GM21515 (cell line): Measurements from ENCODE around the gene LGR6.
A peak's percentile ranks its signal among the peaks of the same experiment; 100 is the strongest.
"Not testable (repeated sequence)": the region's sequence is repeated elsewhere in the genome, so short reads cannot be mapped to it uniquely, and the experiment has no call there.

ENCODE experiments used
- ATAC-seq: cut with Tn5 transposase; IDR thresholded peaks from one replicate; pipeline ENCODE4 v1.9.1; 2021; ENCODE audit not compliant: unreplicated experiment

Gene LGR6

GRCh38 chr1:202311875-202312635, 118.5 kb downstream of the LGR6 start:
- ATAC-seq = no peak

DNA sequence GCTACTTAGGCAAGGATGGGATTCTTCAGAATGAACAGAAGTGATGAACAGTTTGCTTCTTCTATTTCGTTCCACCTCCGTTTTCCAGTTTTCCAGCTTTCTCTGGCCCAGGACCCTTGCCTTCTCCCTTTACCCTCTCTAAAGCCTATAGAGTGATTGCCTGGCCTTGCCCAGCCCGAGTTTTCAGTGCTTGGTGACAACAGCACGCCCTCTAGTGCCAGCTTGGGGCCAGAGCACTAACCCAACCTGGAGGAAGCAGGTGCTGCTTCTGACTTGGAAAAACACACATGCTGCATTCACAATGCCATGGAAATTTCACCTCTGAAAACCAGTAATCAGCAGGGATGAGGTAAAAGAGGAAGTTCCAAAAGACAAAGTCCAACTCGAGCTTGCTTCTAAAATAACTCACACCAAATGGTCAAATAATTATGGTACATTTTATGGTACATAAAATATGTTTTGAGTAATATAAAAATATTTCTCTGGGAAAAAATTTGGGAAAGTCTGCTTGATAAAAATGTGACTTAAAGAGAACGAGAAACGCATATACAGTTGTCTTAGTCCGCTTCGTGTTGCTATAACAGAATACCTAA, 122.1 kb downstream of the LGR6 start:
- ATAC-seq = no peak

GRCh38 chr1:202316186-202316585, 122.6 kb downstream of the LGR6 start:
- ATAC-seq = no peak

DNA sequence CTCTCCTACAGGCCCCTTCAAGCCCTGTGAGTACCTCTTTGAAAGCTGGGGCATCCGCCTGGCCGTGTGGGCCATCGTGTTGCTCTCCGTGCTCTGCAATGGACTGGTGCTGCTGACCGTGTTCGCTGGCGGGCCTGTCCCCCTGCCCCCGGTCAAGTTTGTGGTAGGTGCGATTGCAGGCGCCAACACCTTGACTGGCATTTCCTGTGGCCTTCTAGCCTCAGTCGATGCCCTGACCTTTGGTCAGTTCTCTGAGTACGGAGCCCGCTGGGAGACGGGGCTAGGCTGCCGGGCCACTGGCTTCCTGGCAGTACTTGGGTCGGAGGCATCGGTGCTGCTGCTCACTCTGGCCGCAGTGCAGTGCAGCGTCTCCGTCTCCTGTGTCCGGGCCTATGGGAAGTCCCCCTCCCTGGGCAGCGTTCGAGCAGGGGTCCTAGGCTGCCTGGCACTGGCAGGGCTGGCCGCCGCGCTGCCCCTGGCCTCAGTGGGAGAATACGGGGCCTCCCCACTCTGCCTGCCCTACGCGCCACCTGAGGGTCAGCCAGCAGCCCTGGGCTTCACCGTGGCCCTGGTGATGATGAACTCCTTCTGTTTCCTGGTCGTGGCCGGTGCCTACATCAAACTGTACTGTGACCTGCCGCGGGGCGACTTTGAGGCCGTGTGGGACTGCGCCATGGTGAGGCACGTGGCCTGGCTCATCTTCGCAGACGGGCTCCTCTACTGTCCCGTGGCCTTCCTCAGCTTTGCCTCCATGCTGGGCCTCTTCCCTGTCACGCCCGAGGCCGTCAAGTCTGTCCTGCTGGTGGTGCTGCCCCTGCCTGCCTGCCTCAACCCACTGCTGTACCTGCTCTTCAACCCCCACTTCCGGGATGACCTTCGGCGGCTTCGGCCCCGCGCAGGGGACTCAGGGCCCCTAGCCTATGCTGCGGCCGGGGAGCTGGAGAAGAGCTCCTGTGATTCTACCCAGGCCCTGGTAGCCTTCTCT, 124.6 kb downstream of the LGR6 start:
- ATAC-seq = no peak

- no peak for ATAC-seq
Measured at GRCh38 chr1:202319381-202320080, 125.9 kb downstream of the LGR6 start.

- no peak for ATAC-seq
Measured at GRCh38 chr1:202320081-202320405, 126.4 kb downstream of the LGR6 start.

DNA sequence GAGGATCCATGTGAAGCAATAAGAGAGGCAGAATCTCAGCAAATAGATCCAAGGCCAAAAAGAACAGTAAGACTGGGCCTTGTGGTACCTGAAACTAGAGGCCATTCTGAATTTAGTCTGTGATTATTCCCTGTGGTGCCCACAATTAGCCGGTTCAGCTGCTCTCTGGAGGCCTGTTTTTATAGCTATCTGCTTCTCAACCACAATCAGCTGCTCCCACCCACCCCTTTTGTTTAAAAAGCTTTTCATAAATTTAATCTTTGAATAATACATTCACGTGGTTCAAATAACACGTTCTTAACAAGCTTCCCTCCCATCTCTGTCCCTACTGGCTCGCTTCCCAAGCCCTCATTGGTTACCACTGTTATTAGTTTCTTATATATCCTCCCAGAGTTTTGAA, 130.1 kb downstream of the LGR6 start:
- ATAC-seq = no peak

DNA sequence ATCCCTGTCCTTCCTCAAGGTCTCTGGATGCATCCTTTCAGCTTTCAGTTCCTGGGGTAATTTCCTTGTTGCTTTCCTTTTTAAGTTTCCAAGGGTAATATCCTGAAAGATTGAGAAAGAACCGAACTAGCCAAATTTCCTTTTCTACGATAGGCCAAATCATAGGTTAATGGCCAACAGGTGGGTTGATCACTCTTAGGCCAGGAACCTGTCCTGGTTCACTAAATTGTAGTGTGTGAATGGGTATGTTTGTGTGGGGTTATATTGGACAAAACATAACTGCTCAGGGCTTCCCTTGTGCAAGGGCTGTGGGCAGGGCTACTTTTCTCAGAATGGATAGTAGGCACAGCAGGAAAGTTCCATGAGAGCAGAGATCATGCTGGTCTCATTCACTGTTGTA, 131.0 kb downstream of the LGR6 start:
- ATAC-seq = no peak

- no peak for ATAC-seq
Measured at GRCh38 chr1:202329891-202330290, 136.3 kb downstream of the LGR6 start.

DNA sequence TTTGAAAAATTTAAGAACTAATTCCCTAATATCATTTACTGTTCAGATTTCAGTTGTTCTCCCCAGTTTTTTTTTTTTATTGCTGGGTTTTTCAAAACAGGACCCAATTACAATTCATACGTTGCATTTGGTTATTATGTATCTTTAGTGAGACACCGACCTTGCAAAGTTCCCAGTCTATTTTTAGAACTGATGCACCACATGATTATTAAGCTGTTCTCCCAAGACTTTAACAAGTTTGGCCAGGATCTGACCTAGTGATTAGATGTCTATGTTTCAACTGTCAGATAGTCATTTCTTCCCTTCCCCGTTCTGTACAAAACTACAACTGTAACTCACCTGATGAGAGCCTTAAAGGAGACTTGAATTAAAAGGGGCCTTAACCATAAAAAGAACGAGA, 140.3 kb downstream of the LGR6 start:
- ATAC-seq = no peak

DNA sequence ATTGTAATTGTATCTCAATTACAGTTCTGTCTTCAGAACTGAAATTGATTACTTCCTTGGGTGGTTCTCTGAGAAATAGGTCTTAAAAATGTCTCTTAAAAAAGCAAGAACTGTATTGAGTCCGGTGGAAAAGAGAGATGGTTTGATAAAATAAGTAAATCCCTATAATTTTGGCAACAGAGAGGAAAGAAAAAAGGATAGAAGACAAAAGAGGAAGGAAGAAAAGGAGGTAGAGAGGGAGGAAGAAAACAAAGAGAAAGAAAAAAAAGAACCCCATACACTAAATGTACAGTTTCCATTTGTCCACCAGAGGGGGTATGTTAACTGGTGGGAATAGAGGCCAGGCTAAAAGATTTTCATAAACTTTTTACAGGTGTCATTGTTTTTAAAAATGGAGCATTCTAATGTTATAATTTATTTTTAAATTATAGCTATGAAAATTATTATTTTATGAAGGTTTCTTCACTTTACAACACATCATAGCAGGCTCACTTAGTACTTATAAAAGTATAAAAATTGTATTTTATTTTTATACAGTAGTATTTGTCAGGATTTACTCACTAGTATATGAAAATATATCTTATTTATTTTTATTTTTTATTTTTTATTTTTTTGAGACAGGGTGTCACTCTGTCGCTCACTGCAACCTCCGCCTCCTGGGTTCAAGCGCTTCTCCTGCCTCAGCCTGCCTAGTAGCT, 150.2 kb downstream of the LGR6 start:
- no peak for ATAC-seq

GRCh38 chr1:202348005-202348508, 154.5 kb downstream of the LGR6 start:
- no peak for ATAC-seq

GRCh38 chr1:202348509-202349205, 155.1 kb downstream of the LGR6 start, which contains the start of gene PPP1R12B:
TSS of gene PPP1R12B (plus strand) at chr1:202348699. CDS start at chr1:202348852, 153 bp downstream.
- peak; percentile 97 for ATAC-seq

- no peak for ATAC-seq
Measured at GRCh38 chr1:202349206-202349928, 155.8 kb downstream of the LGR6 start.

GRCh38 chr1:202351725-202352124, 158.1 kb downstream of the LGR6 start:
- ATAC-seq = no peak

DNA sequence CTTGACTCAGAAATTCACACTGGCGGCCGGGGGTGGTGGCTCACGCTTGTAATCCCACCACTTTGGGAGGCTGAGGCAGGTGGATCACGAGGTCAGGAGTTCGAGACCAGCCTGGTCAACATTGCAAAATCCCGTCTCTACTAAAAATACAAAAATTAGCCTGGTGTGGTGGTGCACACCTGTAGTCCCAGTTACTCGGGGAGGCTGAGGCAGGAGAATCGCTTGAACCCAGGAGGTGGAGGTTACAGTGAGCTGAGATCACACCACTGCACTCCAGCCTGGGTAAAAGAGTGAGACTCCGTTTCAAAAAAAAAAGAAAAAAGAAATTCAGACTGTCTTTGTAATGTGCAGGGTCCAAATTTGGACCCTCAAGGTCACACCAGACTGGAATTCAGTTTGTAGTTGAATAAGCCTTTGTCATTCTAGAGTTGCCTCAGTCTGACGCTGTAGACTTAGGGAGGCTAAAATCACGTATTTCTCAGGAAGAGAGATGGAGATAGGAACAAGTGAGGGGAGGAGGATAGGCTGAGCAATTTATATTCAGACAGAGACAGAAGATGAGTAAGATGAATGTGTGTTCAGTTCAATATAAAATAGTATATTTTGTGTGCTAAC, 159.1 kb downstream of the LGR6 start:
- not testable (repeated sequence) for ATAC-seq

DNA sequence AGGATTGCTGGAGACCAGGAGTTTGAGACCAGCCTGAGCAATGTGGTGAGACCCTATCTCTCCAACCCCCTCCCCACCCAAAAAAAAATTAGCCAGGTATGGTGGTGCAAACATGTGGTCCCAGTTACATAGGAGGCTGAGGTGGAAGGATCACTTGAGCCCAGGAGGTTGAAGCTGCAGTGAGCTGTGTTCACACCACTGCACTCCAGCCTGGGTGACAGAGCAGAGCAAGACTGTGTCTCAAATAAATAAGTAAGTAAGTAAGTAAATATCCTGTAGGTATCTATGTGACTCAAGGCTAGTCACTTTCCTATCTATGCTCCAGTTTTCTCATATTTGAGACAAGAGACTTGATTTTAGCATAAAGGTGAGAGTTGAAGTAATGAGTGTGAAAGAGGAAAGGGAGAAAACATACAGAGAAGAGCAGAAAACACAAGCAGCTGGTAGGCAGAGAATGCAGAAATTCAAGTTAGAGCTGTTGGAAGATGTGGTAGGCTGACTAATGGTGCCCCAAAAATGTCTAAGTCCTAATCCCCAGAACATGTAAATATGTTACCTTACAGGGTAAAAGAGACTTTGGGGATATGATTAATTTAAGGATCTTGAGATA, 162.4 kb downstream of the LGR6 start:
- no peak for ATAC-seq

DNA sequence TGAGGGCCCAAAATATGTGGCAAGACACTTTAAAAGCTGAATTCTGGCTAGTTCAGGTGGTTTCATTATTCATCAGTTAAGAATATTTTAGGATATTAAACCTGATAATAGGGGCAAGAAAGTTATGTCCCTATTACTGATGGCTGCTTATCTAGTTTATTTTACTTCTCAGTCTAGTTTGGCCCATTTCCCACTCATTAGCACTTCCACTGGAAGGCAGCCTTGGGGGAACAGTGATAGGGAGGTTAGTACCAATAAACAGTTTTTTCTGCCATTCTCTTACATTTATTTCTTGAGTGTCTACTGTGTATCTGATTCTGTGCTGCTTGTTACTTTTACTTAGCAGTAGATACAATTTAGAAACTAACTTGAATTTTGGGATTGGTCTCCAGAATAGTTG, 163.9 kb downstream of the LGR6 start:
- ATAC-seq = no peak
